ENCODE results near the gene TP53BP1. TPM values are rescaled to one million over a fixed set of nuclear protein-coding genes. Genes with fewer than 3 reads are reported as not detected.

TP53BP1 gene
- polyA plus RNA-seq, 1 experiment = 85.6 TPM

DNA sequence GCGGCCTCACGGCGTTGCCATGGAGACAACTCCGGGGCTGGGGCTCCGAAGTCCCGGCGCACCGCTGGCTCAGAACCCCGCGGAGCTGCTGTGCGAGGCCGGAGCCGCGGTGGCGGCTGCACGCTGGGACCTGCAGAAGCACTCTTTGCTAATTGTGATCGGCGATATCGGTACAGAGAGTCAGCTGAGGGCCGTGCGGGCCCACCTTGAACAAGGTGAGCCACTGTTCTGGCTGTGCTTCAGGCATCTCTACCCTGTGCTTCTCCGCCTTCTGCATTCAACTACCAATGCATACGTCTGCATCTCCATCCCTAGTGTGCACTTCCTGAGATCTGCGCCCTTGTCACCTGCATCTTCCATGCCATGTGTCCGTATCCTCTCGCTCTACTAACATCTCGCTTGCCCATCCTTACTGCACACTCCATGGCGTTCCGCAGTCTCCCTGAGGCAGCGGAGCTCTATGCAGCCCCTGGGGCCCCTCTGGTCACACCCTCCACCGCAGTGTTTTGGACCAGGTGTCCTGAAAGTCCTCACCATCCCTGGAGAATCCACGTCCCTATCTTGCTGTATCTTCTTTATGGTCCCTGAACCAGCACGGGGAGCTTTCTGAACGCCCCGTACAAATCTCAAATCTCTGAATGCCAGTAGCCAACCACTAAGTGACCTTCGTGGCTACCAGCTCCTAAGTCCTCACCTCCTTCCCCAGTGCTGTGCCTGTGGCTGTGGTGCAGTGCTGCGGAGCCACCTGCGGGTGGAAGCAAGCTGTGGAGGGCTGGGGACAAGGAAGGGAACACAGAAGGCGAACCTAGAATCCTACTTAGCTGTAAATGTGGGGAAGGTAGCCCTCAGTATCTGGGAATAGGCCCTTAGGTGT, 18.3 kb upstream of the TP53BP1 start:
- no peaks in the 10 kb centered on the region for H3K27me3 ChIP-seq (ENCODE audit: control insufficient read depth, insufficient read depth, low read length)
- DNase-seq (ENCODE audit: low read depth, low spot score) = no peak
- H3K9me3 ChIP-seq (ENCODE audit: control insufficient read depth, insufficient read depth, low read length) = no peaks in the 10 kb centered on the region
- POLR2A ChIA-PET = interaction anchor here (0.6 to 2.1 kb wide), 12 partner anchors 8 to 620 kb away, joined by 3 to 17 read pairs (median 4); partner anchors contain the start of gene TP53BP1
- H3K4me3 ChIP-seq (ENCODE audit: low read depth, low read length) = peak overlapping the region; percentile 73
- CTCF ChIA-PET = interaction anchor here (0.8 to 6.7 kb wide), 9 partner anchors 10 to 138 kb away, joined by 4 to 39 read pairs (median 4); partner anchors contain the start of gene TP53BP1
- TF ChIP-seq, protein P1, sequence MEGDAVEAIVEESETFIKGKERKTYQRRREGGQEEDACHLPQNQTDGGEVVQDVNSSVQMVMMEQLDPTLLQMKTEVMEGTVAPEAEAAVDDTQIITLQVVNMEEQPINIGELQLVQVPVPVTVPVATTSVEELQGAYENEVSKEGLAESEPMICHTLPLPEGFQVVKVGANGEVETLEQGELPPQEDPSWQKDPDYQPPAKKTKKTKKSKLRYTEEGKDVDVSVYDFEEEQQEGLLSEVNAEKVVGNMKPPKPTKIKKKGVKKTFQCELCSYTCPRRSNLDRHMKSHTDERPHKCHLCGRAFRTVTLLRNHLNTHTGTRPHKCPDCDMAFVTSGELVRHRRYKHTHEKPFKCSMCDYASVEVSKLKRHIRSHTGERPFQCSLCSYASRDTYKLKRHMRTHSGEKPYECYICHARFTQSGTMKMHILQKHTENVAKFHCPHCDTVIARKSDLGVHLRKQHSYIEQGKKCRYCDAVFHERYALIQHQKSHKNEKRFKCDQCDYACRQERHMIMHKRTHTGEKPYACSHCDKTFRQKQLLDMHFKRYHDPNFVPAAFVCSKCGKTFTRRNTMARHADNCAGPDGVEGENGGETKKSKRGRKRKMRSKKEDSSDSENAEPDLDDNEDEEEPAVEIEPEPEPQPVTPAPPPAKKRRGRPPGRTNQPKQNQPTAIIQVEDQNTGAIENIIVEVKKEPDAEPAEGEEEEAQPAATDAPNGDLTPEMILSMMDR (IDR thresholded peaks at IDR 0.05; ENCODE audit: low read depth, low read length) = peak; percentile 31; the same call in 1 of the 2 replicates
- no peak overlapping the region for H3K27ac ChIP-seq (ENCODE audit: low read depth, low read length)

- no peaks in the 10 kb centered on the region for H3K27me3 ChIP-seq (ENCODE audit: control insufficient read depth, insufficient read depth, low read length)
- H3K27ac ChIP-seq (ENCODE audit: low read depth, low read length) = peak overlapping the region; percentile 81
- ChIA-PET POLR2A (interaction anchor here (0.6 to 2.1 kb wide), 14 partner anchors 8 to 619 kb away, joined by 3 to 17 read pairs (median 4); partner anchors contain the start of gene TP53BP1), CTCF (interaction anchor here (0.7 to 6.7 kb wide), 10 partner anchors 9 to 137 kb away, joined by 3 to 39 read pairs (median 4); partner anchors contain the start of gene TP53BP1)
- TF ChIP-seq, protein P1 (IDR thresholded peaks at IDR 0.05; ENCODE audit: low read depth, low read length) = peak; percentile 45
- peak; percentile 96 for DNase-seq (ENCODE audit: low read depth, low spot score)
- no peaks in the 10 kb centered on the region for H3K9me3 ChIP-seq (ENCODE audit: control insufficient read depth, insufficient read depth, low read length)
- peak overlapping the region; percentile 73 for H3K4me3 ChIP-seq (ENCODE audit: low read depth, low read length)
These were observed 17.4 kb upstream of the TP53BP1 start for GRCh38 chr15:43510200-43511011.

DNA sequence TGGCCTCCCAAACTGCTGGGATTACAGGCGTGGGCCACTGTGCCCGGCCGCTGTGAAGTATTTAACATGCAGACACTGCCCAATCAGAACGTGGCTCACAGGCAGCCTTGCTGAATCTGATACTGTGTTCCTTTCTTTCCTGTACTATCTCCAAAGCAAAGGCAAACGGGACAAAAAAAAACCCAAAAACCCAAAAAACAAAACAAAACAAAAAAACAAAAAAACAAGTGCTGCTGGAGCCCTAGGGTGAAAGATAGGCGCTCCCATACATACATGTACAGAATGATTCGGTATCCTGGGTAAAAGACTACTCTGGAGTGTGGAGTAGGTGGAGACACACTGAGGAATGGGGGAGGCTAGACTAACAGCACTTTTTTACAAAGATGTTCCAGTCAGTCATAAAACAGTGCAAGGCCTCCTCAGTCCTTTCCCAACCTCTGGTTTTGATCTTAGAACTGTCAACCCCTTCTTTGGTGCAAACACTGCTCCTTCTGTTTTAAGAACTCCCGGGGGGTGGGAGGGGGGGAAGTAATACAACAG, 16.8 kb upstream of the TP53BP1 start:
- TF ChIP-seq, protein P1 (IDR thresholded peaks at IDR 0.05; ENCODE audit: low read depth, low read length) = no peak
- CTCF ChIA-PET = interaction anchor here (0.7 to 6.7 kb wide), 9 partner anchors 9 to 136 kb away, joined by 3 to 39 read pairs (median 4); partner anchors contain the start of gene TP53BP1

DNA sequence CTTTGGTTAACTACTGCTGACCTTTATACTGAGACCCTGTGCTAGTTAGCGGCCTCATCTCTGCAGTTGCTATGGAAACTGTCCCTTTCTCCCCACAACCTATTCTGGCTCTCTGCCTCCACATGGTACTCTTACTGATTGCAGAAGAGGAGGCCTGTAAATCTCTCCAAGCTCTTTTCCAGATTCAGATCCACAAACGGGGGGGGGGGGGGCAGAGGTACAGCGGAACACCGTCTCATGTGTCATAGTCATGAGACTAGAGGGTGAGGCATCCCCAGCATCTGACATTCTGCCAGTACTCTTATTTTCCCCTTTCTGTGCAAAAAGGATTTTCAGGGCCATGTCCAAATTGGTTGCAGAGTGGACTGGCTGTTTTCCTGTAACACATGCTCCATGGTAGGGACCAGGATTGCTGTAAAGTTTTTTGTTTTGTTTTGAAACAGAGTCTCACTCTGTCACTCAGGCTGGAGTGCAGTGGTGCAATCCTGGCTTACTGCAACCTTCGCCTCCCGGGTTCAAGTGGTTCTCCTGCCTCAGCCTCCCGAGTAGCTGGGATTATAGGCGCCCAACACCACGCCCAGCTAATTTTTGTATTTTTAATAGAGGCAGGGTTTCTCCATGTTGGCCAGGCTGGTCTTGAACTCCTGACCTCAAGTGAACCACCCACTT, 16.2 kb upstream of the TP53BP1 start:
- TF ChIP-seq, protein P1 (IDR thresholded peaks at IDR 0.05; ENCODE audit: low read depth, low read length) = no peak
- H3K4me3 ChIP-seq (ENCODE audit: low read depth, low read length) = no peak overlapping the region
- CTCF ChIA-PET = interaction anchor here (6.7 kb wide), 1 partner anchor 69 kb away, joined by 39 read pairs; no protein-coding TSS in a partner anchor

More for the DNA sequence above, 16.8 kb upstream of the TP53BP1 start:
- POLR2A ChIA-PET = interaction anchor here (0.6 to 2.1 kb wide), 4 partner anchors 9 to 69 kb away, joined by 4 to 17 read pairs (median 10); partner anchors contain the start of gene TP53BP1
- DNase-seq (ENCODE audit: low read depth, low spot score) = no peak
- Histone ChIP-seq H3K9me3 (ENCODE audit: control insufficient read depth, insufficient read depth, low read length) (no peaks in the 10 kb centered on the region), H3K4me3 (ENCODE audit: low read depth, low read length) (peak overlapping the region; percentile 68), H3K27ac (ENCODE audit: low read depth, low read length) (peak overlapping the region; percentile 65), H3K27me3 (ENCODE audit: control insufficient read depth, insufficient read depth, low read length) (no peaks in the 10 kb centered on the region)

More for the DNA sequence above, 16.2 kb upstream of the TP53BP1 start:
- no peak for DNase-seq (ENCODE audit: low read depth, low spot score)
- Histone ChIP-seq H3K9me3 (ENCODE audit: control insufficient read depth, insufficient read depth, low read length) (no peaks in the 10 kb centered on the region), H3K27ac (ENCODE audit: low read depth, low read length) (peak overlapping the region; percentile 65), H3K27me3 (ENCODE audit: control insufficient read depth, insufficient read depth, low read length) (no peaks in the 10 kb centered on the region)
- POLR2A ChIA-PET = no interaction called here

Data from AG04450 (cell line).